ENCODE measurements around the gene ATAD3C.
A peak's percentile ranks its signal among the peaks of the same experiment; 100 is the strongest.
"Not testable (repeated sequence)": the region's sequence is repeated elsewhere in the genome, so short reads cannot be mapped to it uniquely, and the experiment has no call there.

The ATAD3C gene

DNA sequence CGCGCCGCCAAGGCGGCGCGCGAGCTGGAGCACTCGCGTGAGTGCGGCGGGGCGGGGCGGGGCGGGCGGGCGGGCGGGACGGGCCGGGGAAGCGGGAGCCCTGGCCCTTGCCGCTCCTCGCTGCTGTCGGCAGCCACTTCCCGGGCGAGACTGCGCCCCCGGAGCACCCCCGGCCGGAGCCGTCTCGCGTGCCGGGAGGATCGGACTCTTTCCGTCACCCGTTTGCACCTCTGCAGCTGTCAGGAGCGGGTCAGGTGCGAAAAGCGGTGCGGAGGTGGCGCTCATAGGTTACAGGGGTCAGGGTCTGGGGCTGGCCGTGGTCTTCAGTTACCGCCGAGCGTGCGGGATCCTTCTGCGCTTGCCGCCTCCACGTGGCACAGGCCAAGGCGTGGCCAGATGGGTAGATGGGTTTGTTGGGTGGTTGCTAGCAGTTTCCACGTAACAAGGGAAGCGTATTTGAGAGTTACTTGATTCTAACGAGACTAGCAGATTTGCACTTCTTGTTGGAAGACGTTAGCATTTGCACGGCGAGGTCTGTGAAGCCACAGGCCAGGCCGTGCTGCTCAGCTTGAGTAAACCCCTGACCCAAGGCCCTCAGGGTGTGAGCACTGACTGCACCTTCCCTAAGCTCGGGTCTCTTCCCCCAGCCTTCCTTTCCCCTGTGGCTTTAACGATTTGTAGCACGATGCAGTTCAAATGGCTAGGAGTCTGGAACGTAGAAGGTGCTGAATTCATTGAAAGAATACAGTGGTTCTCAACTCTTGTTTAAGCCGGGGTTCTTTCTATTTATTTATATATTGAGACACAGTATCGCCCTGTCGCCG is 22.8 kb downstream of the ATAD3C start:
- DNase-seq (ENCODE audit: low read depth in 2 of 2), result not testable (repeated sequence)

DNA sequence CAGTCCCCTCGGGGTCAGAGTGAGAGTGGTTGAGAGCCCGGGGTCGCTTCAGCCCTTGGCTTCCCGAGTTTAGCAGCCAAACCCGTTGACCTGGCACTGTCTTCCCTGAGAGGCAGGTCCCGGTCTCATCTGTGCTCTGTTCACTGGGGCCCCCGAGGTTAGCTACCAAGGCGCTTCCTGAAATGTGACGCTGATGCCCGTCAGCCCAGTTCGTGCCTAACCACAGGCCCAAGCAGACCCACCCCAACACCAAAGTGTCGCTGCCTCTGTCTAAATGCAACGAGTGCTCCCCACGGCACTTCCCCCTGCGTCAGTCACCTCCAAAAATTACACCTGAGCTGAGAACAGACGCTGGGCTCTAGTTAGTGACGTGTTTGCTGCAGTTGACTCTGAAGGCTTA is 26.5 kb downstream of the ATAD3C start:
- not testable (repeated sequence) for DNase-seq (ENCODE audit: low read depth in 2 of 2)

- no peak for DNase-seq (ENCODE audit: low read depth in 2 of 2)
These were observed 27.7 kb downstream of the ATAD3C start for GRCh38 chr1:1477206-1477605.

GRCh38 chr1:1479547-1480487 is 30.3 kb downstream of the ATAD3C start:
- no peak for DNase-seq (ENCODE audit: low read depth in 2 of 2)

DNA sequence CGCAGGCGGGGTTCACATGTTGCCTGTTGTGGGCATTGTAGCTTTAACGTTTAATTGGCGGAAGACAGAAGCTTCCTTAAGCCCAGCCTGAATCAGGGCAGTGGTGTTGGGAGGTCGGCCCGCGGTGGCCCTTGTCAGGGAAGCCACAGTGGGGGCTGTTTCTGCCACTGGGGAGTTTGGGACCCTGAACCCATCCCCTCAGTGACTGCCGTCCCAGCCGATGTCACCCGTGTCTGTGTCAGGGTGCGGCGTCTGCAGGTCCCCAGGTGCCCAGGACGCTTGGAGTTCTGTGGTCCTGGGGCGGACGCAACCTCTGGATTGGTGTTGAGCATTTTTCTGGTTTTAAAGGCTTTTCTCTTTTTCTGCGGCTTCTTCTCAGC is 31.0 kb downstream of the ATAD3C start:
- DNase-seq (ENCODE audit: low read depth in 2 of 2), result not testable (repeated sequence)

- DNase-seq (ENCODE audit: low read depth in 2 of 2), result not testable (repeated sequence)
These were observed 32.3 kb downstream of the ATAD3C start for GRCh38 chr1:1481811-1482210.

DNA sequence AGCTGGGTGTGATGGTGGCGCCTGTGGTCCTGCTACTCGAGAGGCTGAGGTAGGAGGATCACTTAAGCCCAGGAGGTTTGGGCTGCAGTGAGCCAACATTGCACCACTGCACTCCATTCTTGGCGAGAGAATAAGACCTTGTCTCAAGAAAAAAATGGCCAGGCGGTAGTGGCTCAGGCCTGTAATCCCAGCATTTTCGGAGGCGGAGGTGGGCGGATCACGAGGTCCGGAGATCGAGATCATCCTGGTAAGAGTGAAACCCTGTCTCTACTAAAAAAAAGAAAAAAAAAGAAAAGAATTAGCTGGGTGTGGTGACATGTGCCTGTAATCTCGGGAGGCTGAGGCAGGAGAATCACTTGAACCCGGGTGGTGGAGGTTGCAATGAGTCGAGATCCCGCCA is 33.4 kb downstream of the ATAD3C start:
- DNase-seq (ENCODE audit: low read depth in 2 of 2), result no peak

DNA sequence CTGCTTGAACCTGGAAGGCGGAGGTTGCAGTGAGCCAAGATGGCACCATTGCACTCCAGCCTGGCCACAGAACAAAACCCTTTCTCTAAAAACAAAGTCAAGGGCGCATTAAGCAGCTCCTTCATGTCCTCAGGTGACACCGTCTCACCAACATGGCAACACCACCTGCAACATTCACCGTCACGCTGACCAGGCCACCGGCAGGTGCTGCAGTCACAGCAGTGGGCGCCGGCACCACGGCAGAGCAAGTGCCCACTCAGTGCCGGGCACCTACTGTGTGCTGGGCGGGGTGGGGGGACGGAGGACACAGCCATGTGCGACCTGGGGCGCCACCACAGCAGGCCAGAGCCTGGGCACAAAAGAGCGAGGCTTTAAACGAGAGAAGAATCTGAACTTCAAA is 34.2 kb downstream of the ATAD3C start:
- no peak for DNase-seq (ENCODE audit: low read depth in 2 of 2)

DNA sequence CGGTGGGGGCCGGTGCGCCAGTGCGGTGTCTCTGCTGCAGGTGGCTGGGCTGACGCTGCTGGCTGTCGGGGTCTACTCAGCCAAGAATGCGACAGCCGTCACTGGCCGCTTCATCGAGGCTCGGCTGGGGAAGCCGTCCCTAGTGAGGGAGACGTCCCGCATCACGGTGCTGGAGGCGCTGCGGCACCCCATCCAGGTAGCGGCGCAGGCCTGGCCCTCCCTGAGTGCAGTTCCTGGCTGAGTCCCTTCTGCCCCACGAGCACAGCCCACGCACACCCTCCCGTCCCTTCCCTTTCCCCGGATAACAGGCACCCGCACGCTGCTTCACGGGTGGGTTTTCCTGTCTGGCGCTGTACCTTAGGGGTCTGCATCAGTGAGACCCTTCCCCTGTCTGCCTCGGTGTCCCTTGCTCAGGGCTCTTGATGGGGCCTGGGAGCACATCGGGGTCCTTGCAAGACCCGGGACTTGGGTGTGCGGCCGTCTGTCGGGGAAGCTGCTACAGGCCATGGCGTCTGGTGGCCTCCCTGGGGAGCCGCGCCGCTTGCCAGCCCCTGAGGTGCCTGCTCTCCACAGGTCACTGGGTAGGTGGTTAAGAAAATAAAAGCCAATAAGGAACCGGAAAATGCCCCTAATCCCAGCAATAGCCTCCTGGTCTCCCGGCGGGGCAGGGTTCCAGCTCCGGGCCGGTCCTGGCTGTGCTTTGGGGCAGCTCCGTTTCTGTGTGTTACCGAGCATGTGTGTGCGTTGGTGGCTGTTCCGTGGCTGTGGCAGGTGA is 35.7 kb downstream of the ATAD3C start:
- DNase-seq (ENCODE audit: low read depth in 2 of 2), result not testable (repeated sequence)

DNA sequence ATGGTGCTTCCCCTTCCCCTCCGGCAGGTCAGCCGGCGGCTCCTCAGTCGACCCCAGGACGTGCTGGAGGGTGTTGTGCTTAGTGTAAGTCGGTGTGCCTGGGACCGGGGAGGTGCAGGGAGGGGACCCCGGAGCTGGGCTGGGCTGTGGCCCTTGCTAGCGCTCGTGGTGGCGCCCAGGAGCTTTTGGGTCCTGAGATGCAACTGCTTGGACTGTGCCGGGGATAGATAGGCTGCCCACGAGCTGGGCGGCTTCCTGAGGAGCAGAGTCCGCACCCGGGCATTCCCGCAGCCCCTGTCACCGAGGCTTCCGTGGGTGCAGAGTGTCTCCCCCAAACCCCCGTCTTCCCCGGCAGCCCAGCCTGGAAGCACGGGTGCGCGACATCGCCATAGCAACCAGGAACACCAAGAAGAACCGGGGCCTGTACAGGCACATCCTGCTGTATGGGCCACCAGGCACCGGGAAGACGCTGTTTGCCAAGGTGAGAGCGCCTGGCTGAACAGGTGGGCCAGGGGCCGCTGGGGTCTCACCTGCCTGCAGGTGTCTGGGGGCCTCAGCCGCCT is 36.3 kb downstream of the ATAD3C start:
- not testable (repeated sequence) for DNase-seq (ENCODE audit: low read depth in 2 of 2)

DNA sequence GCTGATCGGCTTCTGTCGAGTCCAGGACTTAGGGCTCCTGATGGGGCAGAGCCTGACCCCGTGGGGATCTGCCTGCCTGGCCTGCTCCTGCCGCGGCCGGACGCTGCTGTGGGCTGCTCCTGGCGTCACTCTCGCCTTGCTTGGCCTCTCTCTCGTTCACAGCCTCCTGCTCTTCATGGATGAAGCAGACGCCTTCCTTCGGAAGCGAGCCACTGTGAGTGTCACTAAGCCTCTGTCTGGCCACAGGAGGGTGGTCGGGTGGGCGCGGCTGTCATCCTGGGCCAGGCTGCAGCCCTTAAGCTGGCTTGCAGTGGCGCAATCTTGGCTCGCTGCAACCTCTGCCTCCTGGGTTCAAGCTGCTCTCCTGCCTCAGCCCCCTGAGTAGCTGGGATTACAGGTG is 38.2 kb downstream of the ATAD3C start:
- no peak for DNase-seq (ENCODE audit: low read depth in 2 of 2)

- DNase-seq (ENCODE audit: low read depth in 2 of 2), result no peak
These were observed 39.7 kb downstream of the ATAD3C start for GRCh38 chr1:1489231-1489630.

GRCh38 chr1:1489861-1490260 is 40.4 kb downstream of the ATAD3C start:
- DNase-seq (ENCODE audit: low read depth in 2 of 2), result no peak

DNA sequence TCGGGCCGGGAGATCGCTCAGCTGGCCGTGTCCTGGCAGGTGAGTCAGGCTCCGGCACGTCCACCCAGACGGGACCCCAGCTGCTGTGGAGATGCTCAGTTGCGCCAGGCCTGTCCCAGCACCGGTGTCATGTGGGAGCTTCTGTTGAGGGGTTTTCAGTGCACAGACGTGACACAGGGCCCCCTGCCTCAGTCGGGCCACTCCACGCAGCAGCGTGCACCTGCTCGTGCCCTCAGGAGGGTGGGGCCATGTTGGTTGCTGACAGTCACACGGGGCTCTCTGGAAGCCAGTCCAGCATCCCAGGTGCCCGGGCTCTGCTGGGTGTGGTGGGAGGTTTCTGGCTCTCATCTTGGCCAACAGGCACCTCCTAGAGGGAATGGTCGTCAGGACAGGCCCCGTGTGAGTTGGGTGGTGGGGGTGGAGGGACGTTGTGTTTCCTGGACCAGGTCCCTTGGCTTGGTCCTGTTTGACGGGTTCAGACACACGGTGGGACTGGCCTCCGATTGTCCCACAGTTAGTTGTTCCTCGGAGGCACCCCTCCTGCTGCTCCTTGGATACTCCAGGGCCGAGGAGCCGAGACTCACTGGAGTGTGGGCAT is 41.2 kb downstream of the ATAD3C start:
- no peak for DNase-seq (ENCODE audit: low read depth in 2 of 2)

DNA sequence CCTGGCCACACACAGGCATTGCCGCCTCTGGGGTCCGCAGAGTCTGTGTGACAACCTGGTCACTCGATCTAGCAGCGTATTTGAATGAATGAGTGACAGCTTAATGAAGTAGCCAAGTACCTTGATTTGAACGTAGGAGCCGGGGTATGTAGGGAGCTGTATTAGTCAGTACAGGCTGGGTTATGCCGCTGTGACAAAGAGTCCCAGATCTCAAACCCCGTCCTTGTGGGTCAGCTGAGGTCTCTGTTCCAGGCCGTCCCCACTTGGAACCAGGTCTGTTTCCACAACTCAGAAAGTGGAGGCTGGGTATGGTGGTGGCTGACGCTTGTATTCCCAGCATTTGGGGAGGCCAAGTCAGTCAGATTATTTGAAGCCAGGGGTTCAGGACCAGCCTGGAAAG is 42.1 kb downstream of the ATAD3C start:
- DNase-seq (ENCODE audit: low read depth in 2 of 2), result no peak

GRCh38 chr1:1494311-1494710 is 44.8 kb downstream of the ATAD3C start:
- not testable (repeated sequence) for DNase-seq (ENCODE audit: low read depth in 2 of 2)

GRCh38 chr1:1495461-1495975 is 46.0 kb downstream of the ATAD3C start:
- not testable (repeated sequence) for DNase-seq (ENCODE audit: low read depth in 2 of 2)

- DNase-seq (ENCODE audit: low read depth in 2 of 2), result peak; percentile 45 to 53
These were observed 55.4 kb downstream of the ATAD3C start for GRCh38 chr1:1504777-1505365.

DNA sequence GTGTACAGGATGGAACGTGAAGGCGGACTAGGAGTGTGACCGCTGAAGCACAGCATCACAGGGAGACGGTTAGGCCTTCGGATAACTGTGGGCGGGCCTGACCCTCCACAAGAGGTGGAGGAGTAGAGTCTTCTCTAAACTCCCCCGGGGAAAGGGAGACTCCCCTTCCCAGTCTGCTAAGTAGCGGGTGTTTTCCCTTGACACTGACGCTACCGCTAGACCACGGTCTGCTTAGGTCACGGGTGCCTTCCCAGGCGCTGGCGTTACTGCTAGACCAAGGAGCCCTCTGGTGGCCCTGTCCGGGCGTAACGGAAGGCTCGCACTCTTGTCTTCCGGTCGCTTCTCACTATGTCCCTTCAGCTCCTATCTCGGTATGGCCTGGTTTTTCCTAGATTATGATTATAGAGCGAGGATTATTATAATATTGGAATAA is 55.9 kb downstream of the ATAD3C start:
- DNase-seq (ENCODE audit: low read depth in 2 of 2), result not testable (repeated sequence)

DNA sequence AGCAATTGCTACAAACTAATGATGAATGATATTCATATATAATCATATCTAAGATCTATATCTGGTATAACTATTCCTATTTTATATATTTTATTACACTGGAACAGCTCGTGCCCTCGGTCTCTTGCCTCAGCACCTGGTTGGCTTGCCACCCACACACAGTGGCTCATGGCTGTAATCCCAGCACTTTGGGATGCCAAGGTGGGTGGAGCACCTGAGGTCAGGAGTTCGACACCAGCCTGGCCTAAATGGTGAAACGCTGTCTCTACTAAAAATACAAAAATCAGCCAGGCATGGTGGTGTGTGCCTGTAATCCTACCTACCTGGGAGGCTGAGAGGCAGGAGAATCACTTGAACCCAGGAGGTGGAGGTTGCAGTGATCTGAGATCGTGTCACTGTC is 56.3 kb downstream of the ATAD3C start:
- DNase-seq (ENCODE audit: low read depth in 2 of 2), result not testable (repeated sequence)

Data from stimulated activated CD4-positive, alpha-beta T cell treated with anti-CD3 and anti-CD28 coated beads, Interleukin-1b, Interleukin-23, amount 100 ng/mL, for 4 hours (primary cell).